Loucy (cell line): ENCODE measurements around the gene STMN3.

Source experiments
- CTCF ChIP-seq: fragments of 200-600 bp; sonication (generic); conservative IDR thresholded peaks from 2 replicates; pipeline ENCODE4 v1.5.1; 2014; ENCODE audit warnings: mild to moderate bottlenecking, antibody characterized with exemption, low read length
- EZH2phosphoT487 ChIP-seq: fragments of 200-600 bp; IDR thresholded peaks from 2 replicates; pipeline ENCODE4 v1.6.1; 2018; ENCODE audit warnings: antibody characterized with exemption, mild to moderate bottlenecking, moderate library complexity, borderline replicate concordance

- TF ChIP-seq CTCF (no peak), EZH2phosphoT487 (no peak)
Measured at GRCh38 chr20:63682384-63683139, 29.3 kb upstream of the STMN3 start.
